Adrenal gland (tissue), 12 donors: ENCODE results near the gene NOX4. TPM values are rescaled to one million over a fixed set of nuclear protein-coding genes. Genes with fewer than 3 reads are reported as not detected.

Experiments used
- DNase-seq, 7 donors: peaks; one replicate each; pipeline ENCODE4 v3.0.0-alpha.2; 2019 to 2020
- H3K27ac ChIP-seq, 5 donors: fragments of 200-600 bp; sonication (generic) in 4 of 5; 1 replicate in 3 of 5; 2 replicates in 2 of 5; pipeline versions ENCODE4 v1.5.1 to v1.8.0; 2016 to 2020; ENCODE audit warnings: mild to moderate bottlenecking in 1 of 5
- H3K27me3 ChIP-seq: fragments of 200-600 bp; 2 replicates; pipeline ENCODE4 v1.8.0; 2021
- H3K36me3 ChIP-seq, 2 donors: fragments of 200-600 bp; replicated peaks in 1 of 2; 1 replicate in 1 of 2; 2 replicates in 1 of 2; pipeline versions ENCODE4 v1.5.1 to v1.8.0; 2018 to 2022
- H3K4me1 ChIP-seq, 2 donors: fragments of 200-600 bp; replicated peaks in 1 of 2; 1 replicate in 1 of 2; 2 replicates in 1 of 2; pipeline versions ENCODE4 v1.5.1 to v1.8.0; 2018 to 2021
- H3K4me3 ChIP-seq, 4 donors: fragments of 200-600 bp; sonication (generic) in 3 of 4; one replicate each; pipeline ENCODE4 v1.5.1; 2016 to 2018
- H3K9me3 ChIP-seq, 3 donors: fragments of 200-600 bp; sonication (generic) in 1 of 3; replicated peaks in 1 of 3; 1 replicate in 2 of 3; 2 replicates in 1 of 3; pipeline versions ENCODE4 v1.5.1 to v1.8.0; 2016 to 2021
- CTCF ChIP-seq, 6 experiments: fragments of 450-650 bp in 4 of 6; fragments of 200-600 bp in 2 of 6; sonication (generic) in 1 of 6; IDR thresholded peaks; 1 replicate in 5 of 6; 2 replicates in 1 of 6; pipeline versions ENCODE4 v1.5.1 to v1.8.0; 2016 to 2021; ENCODE audit warnings: antibody characterized with exemption in 6 of 6, mild to moderate bottlenecking in 2 of 6, moderate library complexity in 1 of 6
- POLR2A ChIP-seq, 2 donors: fragments of 450-650 bp; IDR thresholded peaks; one replicate each; pipeline ENCODE4 v1.6.1; 2017; ENCODE audit warnings: antibody characterized with exemption in 2 of 2, mild to moderate bottlenecking in 2 of 2, moderate library complexity in 1 of 2
- WGBS, 4 donors: extraction: QIAGEN DNeasy Blood & Tissue Kit in 2 of 4; methylation state at CpG; one replicate each; pipeline versions ENCODE4 v1.1.5 to v1.1.7; 2013 to 2017; 5-methylcytosine and 5-hydroxymethylcytosine counted together
- intact Hi-C, 2 donors: fragments of 100-400 bp; cut with DNase I; formaldehyde crosslinking; loops; one replicate each; pipeline versions ENCODE4 v1.14.1 to v1.15.0; 2022 to 2023
- polyA plus RNA-seq, 3 donors: library from polyadenylated mRNA; stranded (reverse); fragments of 200-250 nt in 2 of 3; fragments of 350-450 nt in 1 of 3; fragmentation: Illumina TruSeq in 1 of 3; extraction: RNeasy Lipid Tissue Mini Kit (QIAGEN cat#74804) in 1 of 3; gene quantifications; one replicate each; pipeline ENCODE4 v1.2.3, GENCODE V29; 2013 to 2014
- total RNA-seq, 9 donors: library from RNA; depleted of rRNA in 4 of 9; stranded (reverse); fragments of >200 nt in 4 of 9; fragments of 120-200 nt in 1 of 9; fragmentation: NEBNext Ultra II Directional in 1 of 9; extraction: Animal tissue kit (Norgen Biotek cat#: 25700) in 1 of 9; gene quantifications; one replicate each; pipeline versions ENCODE4 v1.1.0 to v1.2.4, GENCODE V29; 2013 to 2023
- donor health status: healthy with polysubstance abuse.
- donor health status: Bipolar disorder and iron deficiency.
- donor health status: DM: yes; HTN: yes; CAD: no.
- donor health status: DM: no; HTN: no; CAD: no.
- donor health status: DM: no; HTN: no; CAD: no.
- donor health status: DM: yes; HTN: yes; CAD: no.

Gene NOX4
- total and polyA plus RNA-seq, 12 donors, result 0.14 to 8.8 (median 0.81) TPM; not detected in 1

GRCh38 chr11:89516496-89516895 lies 25.3 kb upstream of the NOX4 start:
- no peak for DNase-seq
- H3K27me3 ChIP-seq, result no peaks in the 10 kb centered on the region
- no peaks in the 10 kb centered on the region for H3K4me1 ChIP-seq
- H3K27ac ChIP-seq, result no peak overlapping the region
- no peaks in the 10 kb centered on the region for H3K9me3 ChIP-seq
- intact Hi-C loops, result no loop called here
- no peak overlapping the region for H3K4me3 ChIP-seq
- no peak for TF ChIP-seq POLR2A (IDR thresholded peaks at IDR 0.05)
- no peak for TF ChIP-seq CTCF (IDR thresholded peaks at IDR 0.05)
- WGBS, 4 donors, result 35 to 42% (median 37%) methylated on average over 2 of the region's 2 CpGs
- no peaks in the 10 kb centered on the region for H3K36me3 ChIP-seq

DNA sequence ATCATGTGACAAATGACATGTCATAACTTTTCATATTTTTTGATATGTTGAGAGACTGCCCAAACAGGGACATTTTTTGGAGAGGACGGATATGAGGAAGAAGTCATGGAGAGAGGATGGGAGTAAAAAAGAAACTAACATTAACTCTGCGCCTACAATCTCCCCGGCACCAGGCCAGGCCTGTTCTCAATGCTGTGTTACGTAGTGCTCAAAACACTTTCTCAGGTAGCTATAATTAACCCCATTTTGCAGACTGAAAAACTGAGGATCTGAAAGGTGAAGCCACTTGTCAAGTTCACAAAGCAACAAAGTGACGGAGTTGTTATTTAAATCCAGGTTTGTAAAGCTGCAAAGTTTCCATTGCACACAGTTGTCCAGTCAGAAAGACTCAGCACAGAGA lies 17.4 kb upstream of the NOX4 start:
- TF ChIP-seq CTCF (IDR thresholded peaks at IDR 0.05) (no peak), POLR2A (IDR thresholded peaks at IDR 0.05) (no peak)
- no peak for DNase-seq
- H3K4me3 ChIP-seq, result no peak overlapping the region
- H3K36me3 ChIP-seq, result no peaks in the 10 kb centered on the region
- intact Hi-C loops, result no loop called here
- no peak overlapping the region for H3K27ac ChIP-seq
- H3K27me3 ChIP-seq, result no peaks in the 10 kb centered on the region
- no peaks in the 10 kb centered on the region for H3K9me3 ChIP-seq
- H3K4me1 ChIP-seq, result no peaks in the 10 kb centered on the region
- 83 to 90% (median 83%) methylated on average over 5 of the region's 5 CpGs for WGBS, 4 donors

GRCh38 chr11:89504270-89504669 lies 13.1 kb upstream of the NOX4 start:
- WGBS, 4 donors, result 66 to 81% (median 79%) methylated on average over 2 of the region's 2 CpGs

DNA sequence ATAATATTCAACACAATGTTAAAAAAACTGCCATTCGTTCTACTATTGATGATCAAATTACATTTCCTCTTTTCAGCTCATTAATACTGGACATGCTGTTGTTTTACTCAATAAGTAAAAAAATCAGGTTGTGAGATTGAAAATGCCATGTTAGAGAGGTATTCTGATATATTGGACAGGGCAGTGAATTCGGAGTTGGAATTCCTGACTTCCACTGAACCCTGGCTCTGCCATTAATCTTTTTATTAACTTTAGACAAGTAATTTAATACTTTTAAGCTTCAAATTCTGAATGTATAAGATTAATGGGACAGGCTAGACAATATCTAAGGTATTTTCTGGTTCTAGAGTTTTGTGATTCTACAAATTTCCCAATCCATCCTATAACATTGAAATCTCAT lies 12.2 kb upstream of the NOX4 start:
- H3K4me3 ChIP-seq, result no peak overlapping the region
- H3K27me3 ChIP-seq, result no peaks in the 10 kb centered on the region
- TF ChIP-seq POLR2A (IDR thresholded peaks at IDR 0.05) (no peak), CTCF (IDR thresholded peaks at IDR 0.05) (no peak)
- 50 to 63% (median 58%) methylated on average over 2 of the region's 2 CpGs for WGBS, 4 donors
- H3K27ac ChIP-seq, result no peak overlapping the region
- intact Hi-C loops, result no loop called here
- H3K36me3 ChIP-seq, result no peaks in the 10 kb centered on the region
- no peak for DNase-seq
- no peaks in the 10 kb centered on the region for H3K4me1 ChIP-seq
- H3K9me3 ChIP-seq, result no peaks in the 10 kb centered on the region

More at GRCh38 chr11:89504270-89504669, 13.1 kb upstream of the NOX4 start:
- no peak for DNase-seq
- Histone ChIP-seq H3K4me1 (no peaks in the 10 kb centered on the region), H3K36me3 (no peaks in the 10 kb centered on the region), H3K4me3 (no peak overlapping the region), H3K27ac (no peak overlapping the region), H3K9me3 (no peaks in the 10 kb centered on the region), H3K27me3 (no peaks in the 10 kb centered on the region)
- intact Hi-C loops, result no loop called here
- TF ChIP-seq POLR2A (IDR thresholded peaks at IDR 0.05) (no peak), CTCF (IDR thresholded peaks at IDR 0.05) (no peak)
